Lower lobe of right lung (tissue), 2 donors: Measurements from ENCODE around the gene PER1. TPM values are rescaled to one million over a fixed set of nuclear protein-coding genes. Genes with fewer than 3 reads are reported as not detected.
A peak's percentile ranks its signal among the peaks of the same experiment; 100 is the strongest.

Experiments used
- ATAC-seq, 2 donors: fragments of 200-7000 bp; cut with Tn5 transposase; one replicate each; pipeline ENCODE4 v1.9.1; 2020 to 2022; ENCODE audit warnings: mild to moderate bottlenecking in 2 of 2, moderate library complexity in 2 of 2
- DNase-seq: peaks from one replicate; pipeline ENCODE4 v3.0.0-alpha.2; 2020
- H3K27ac ChIP-seq: fragments of 200-600 bp; one replicate; pipeline ENCODE4 v1.8.0; 2022
- H3K27me3 ChIP-seq: fragments of 200-600 bp; one replicate; pipeline ENCODE4 v1.8.0; 2022; ENCODE audit warnings: low read depth
- H3K36me3 ChIP-seq: fragments of 200-600 bp; one replicate; pipeline ENCODE4 v1.8.0; 2022; ENCODE audit warnings: mild to moderate bottlenecking
- H3K4me1 ChIP-seq: fragments of 200-600 bp; one replicate; pipeline ENCODE4 v1.8.0; 2022
- H3K4me3 ChIP-seq: fragments of 200-600 bp; one replicate; pipeline ENCODE4 v1.8.0; 2022; ENCODE audit warnings: mild to moderate bottlenecking
- H3K9me3 ChIP-seq: fragments of 200-600 bp; one replicate; pipeline ENCODE4 v1.8.0; 2022
- intact Hi-C: fragments of 100-400 bp; cut with DNase I; formaldehyde crosslinking; loops from one replicate; pipeline ENCODE4 v1.11.0; 2022
- total RNA-seq: library from RNA; stranded (reverse); fragmentation: NEBNext Ultra II Directional; extraction: Animal tissue kit (Norgen Biotek cat#: 25700); gene quantifications from one replicate; pipeline ENCODE4 v1.2.1, GENCODE V29; 2021
- TF ChIP-seq, protein P1 (sequence below): fragments of 200-600 bp; IDR thresholded peaks from one replicate; pipeline ENCODE4 v1.8.0; 2022; ENCODE audit warnings: antibody characterized with exemption, mild to moderate bottlenecking
- donor health status: DM: no; HTN: yes; CAD: no; lungs with severe emphysema.

The PER1 gene
- total RNA-seq, 1 donor from 2014 or later = 252 TPM

DNA sequence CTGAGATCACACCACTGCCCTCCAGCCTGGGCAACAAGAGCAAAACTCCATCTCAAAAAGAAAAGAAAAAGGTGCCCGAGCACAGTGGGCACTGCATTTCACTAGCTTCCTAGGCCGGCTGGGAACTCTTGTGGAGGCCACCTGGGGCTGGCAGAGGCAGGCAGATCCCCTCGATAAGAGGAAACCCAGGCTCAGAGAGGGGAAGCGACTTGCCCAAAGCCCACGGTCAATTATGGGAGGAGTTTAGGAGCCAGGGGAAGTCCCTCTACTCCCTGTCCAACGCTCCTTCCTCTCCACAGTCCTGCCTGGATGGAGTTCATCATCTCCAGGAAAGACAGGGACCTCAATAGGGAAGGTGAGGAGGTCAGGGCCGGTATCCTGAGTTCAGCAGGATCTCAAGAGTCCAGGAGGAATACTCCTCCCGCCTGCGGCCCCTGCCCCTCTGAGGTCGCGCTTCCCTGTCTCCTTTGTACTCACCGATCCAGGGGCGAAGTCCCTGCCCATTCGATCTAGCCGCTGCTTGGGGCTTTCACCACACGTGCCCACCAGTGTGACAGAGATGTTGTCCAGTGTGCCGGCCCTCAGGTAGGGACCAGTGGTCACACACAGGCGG, 34.7 kb downstream of the PER1 start:
- no peaks in the 10 kb centered on the region for H3K9me3 ChIP-seq
- H3K36me3 ChIP-seq = no peaks in the 10 kb centered on the region
- H3K27me3 ChIP-seq = peaks cover 68% of the 10 kb centered on the region
- peaks cover 46% of the 10 kb centered on the region for H3K4me1 ChIP-seq
- ATAC-seq (no peak), DNase-seq (peak; percentile 50)
- peak overlapping the region; percentile 74 for H3K4me3 ChIP-seq
- H3K27ac ChIP-seq = no peak overlapping the region
- intact Hi-C loops = no loop called here
- TF ChIP-seq, protein P1, sequence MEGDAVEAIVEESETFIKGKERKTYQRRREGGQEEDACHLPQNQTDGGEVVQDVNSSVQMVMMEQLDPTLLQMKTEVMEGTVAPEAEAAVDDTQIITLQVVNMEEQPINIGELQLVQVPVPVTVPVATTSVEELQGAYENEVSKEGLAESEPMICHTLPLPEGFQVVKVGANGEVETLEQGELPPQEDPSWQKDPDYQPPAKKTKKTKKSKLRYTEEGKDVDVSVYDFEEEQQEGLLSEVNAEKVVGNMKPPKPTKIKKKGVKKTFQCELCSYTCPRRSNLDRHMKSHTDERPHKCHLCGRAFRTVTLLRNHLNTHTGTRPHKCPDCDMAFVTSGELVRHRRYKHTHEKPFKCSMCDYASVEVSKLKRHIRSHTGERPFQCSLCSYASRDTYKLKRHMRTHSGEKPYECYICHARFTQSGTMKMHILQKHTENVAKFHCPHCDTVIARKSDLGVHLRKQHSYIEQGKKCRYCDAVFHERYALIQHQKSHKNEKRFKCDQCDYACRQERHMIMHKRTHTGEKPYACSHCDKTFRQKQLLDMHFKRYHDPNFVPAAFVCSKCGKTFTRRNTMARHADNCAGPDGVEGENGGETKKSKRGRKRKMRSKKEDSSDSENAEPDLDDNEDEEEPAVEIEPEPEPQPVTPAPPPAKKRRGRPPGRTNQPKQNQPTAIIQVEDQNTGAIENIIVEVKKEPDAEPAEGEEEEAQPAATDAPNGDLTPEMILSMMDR = no peak

DNA sequence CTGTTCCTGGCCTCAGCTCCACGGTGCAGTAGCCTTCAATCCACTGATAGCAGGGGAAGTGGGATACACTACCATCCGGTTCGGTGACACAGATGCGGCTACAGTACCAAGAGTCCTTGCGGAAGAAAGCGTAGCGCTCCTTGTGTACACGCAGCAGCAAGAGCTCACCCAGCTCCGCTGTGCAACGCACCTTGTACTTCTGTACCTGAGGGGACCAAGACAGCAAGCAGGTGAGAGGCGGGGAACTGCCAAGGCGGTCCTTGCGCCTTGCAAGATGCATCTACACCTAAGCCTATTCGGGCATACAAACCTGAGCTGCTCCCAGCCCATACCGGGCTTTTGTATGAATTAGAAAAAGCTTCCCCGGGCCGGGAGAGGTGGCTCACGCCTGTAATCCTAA, 35.4 kb downstream of the PER1 start:
- TF ChIP-seq, protein P1 = no peak
- Histone ChIP-seq H3K4me3 (no peak overlapping the region), H3K4me1 (peaks cover 39% of the 10 kb centered on the region), H3K27me3 (peaks cover 68% of the 10 kb centered on the region), H3K9me3 (no peaks in the 10 kb centered on the region), H3K36me3 (no peaks in the 10 kb centered on the region), H3K27ac (no peak overlapping the region)
- no peak for DNase-seq
- ATAC-seq = no peak
- intact Hi-C loops = no loop called here

DNA sequence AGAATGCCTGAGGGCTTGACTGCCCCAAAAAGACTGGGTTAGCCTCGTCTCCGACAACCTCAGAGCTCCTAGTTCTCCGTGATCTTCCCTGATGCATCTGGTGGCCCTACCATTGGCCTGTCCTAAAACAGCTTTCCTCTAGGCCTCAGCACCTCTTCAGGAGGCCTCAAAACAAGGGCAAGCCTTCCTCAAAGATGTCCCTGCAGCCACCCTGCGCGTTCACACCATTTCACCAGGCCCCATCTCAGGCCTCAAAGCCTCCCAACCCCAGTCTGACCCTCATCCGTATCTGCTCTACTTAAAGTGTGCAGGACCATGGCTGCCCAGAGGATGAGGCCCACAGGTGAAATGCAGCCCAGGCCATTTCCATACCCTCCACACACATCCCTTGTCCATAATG, 41.3 kb downstream of the PER1 start:
- ATAC-seq = no peak
- Histone ChIP-seq H3K4me1 (peaks cover 9% of the 10 kb centered on the region), H3K4me3 (no peak overlapping the region), H3K27me3 (peaks cover 71% of the 10 kb centered on the region), H3K36me3 (no peaks in the 10 kb centered on the region), H3K27ac (no peak overlapping the region), H3K9me3 (no peaks in the 10 kb centered on the region)
- DNase-seq = no peak
- intact Hi-C loops = no loop called here
- TF ChIP-seq, protein P1 = no peak

DNA sequence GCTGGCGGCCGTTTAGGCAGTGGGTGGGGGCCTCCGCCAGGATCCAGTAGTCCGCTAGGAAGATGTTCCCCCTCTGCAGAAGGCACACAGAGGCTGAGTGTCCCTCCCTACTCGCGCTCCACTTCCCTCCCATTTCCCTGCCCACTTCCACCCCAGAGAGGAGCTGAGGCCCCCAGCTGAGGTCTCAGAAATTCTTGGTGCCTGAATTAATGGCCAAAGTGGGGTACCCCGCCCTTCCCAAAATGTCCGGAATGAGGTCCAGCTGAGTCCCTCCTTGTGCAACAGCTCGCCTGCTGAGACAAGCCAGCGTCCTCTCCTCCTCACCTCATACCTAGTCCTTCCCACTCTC, 41.8 kb downstream of the PER1 start:
- peak overlapping the region; percentile 54 for H3K4me3 ChIP-seq
- TF ChIP-seq, protein P1 = no peak
- no peak overlapping the region for H3K27ac ChIP-seq
- DNase-seq (no peak), ATAC-seq (no peak)
- peaks cover 9% of the 10 kb centered on the region for H3K4me1 ChIP-seq
- peaks cover 66% of the 10 kb centered on the region for H3K27me3 ChIP-seq
- H3K36me3 ChIP-seq = no peaks in the 10 kb centered on the region
- intact Hi-C loops = no loop called here
- H3K9me3 ChIP-seq = no peaks in the 10 kb centered on the region

DNA sequence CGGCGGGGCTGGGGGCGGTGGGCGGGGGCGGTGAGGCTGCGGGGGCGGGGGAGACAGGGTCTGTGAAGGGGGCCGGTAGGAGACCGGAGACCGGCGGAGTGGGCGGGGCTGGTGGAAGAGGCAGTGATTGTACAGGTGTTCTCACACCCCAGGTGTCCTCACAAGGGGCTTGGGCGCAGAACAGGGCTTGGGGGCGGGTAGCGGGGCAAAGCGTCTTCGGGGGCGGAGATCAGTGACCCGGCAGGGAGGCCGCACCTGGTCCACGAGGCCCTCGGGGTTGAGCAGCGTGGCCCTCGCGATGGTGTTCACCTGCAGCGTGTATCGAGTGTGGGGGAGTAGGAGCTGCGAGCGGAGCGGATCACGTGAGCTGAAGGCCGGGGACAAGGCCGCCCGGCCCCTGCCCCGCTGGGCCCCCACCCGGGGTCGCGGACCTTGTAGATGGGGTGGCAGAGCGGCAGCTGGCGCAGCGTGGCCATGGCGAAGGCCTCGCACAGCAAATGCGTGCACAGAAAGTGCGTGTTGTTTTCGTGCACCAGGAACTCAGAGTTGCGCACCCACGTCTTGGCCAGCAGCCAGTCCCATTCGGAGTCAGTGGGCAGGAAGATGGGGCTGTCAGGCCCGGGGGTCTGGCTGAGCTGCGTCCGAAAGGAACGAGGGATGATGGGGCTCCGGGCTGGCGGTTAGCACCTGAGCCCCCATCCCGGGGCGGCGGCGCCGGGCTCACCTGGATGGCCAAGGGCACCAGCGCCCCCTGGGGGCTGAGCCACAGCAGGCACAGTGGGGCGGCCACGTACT, 42.3 kb downstream of the PER1 start:
- ATAC-seq = peak; percentile 92 to 94
- intact Hi-C loops = no loop called here
- Histone ChIP-seq H3K4me1 (peaks cover 9% of the 10 kb centered on the region), H3K9me3 (no peaks in the 10 kb centered on the region), H3K4me3 (peak overlapping the region; percentile 54), H3K27me3 (peaks cover 60% of the 10 kb centered on the region), H3K36me3 (no peaks in the 10 kb centered on the region), H3K27ac (no peak overlapping the region)
- DNase-seq = peak; percentile 83
- TF ChIP-seq, protein P1 = peak; percentile 85
